Measurements from ENCODE around the gene POU2F3. TPM values are rescaled to one million over a fixed set of nuclear protein-coding genes. Genes with fewer than 3 reads are reported as not detected.

The POU2F3 gene
- total RNA-seq, 2 donors from 2014 or later: 0.26 TPM; not detected in 1

DNA sequence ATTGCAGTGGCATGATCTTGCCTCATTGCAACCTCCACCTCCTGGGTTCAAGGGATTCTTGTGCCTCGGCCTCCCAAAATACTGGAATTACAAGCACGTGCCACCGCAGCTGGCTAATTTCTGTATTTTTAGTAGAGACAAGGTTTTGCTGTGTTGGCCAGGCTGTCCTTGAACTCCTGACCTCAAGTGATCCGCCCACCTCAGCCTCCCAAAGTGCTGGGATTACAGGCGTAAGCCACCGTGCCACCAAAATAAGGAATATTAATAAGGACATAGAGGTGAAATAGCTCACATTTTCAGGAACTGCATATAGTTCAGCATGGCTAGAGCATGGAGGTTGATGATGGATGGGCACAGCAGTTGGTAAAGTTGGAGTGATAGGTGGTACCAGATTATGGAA is 117.7 kb downstream of the POU2F3 start:
- intact Hi-C loops (cut with DNase I): no loop called here
- Histone ChIP-seq H3K27ac (no peak overlapping the region), H3K4me1 (peaks cover 42% of the 10 kb centered on the region)

GRCh38 chr11:120358729-120359128 is 118.8 kb downstream of the POU2F3 start:
- no peak for TF ChIP-seq POLR2A (IDR thresholded peaks at IDR 0.05)
- TF ChIP-seq, protein P1, sequence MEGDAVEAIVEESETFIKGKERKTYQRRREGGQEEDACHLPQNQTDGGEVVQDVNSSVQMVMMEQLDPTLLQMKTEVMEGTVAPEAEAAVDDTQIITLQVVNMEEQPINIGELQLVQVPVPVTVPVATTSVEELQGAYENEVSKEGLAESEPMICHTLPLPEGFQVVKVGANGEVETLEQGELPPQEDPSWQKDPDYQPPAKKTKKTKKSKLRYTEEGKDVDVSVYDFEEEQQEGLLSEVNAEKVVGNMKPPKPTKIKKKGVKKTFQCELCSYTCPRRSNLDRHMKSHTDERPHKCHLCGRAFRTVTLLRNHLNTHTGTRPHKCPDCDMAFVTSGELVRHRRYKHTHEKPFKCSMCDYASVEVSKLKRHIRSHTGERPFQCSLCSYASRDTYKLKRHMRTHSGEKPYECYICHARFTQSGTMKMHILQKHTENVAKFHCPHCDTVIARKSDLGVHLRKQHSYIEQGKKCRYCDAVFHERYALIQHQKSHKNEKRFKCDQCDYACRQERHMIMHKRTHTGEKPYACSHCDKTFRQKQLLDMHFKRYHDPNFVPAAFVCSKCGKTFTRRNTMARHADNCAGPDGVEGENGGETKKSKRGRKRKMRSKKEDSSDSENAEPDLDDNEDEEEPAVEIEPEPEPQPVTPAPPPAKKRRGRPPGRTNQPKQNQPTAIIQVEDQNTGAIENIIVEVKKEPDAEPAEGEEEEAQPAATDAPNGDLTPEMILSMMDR (IDR thresholded peaks at IDR 0.05): no peak
- intact Hi-C loops (cut with DNase I): no loop called here
- no peaks in the 10 kb centered on the region for H3K36me3 ChIP-seq (replicated peaks in 1 of 2; ENCODE audit: insufficient read depth in 1 of 2, low read depth in 2 of 2)
- no peak overlapping the region for H3K4me3 ChIP-seq
- H3K9me3 ChIP-seq: no peaks in the 10 kb centered on the region
- WGBS, 2 donors: 44 to 65% methylated on average over 3 of the region's 3 CpGs
- DNase-seq (peak in 3 of 4 donors; percentile 19 to 42 (median 20)), ATAC-seq (no peak)
- H3K27ac ChIP-seq: no peak overlapping the region
- H3K27me3 ChIP-seq: no peaks in the 10 kb centered on the region
- peaks cover 40% of the 10 kb centered on the region for H3K4me1 ChIP-seq

More for the DNA sequence above, 117.7 kb downstream of the POU2F3 start:
- no peak for TF ChIP-seq POLR2A (IDR thresholded peaks at IDR 0.05)
- TF ChIP-seq, protein P1 (IDR thresholded peaks at IDR 0.05): no peak
- WGBS, 2 donors: 93 to 99% methylated on average over 6 of the region's 6 CpGs
- no peak for ATAC-seq
- Histone ChIP-seq H3K9me3 (no peaks in the 10 kb centered on the region), H3K4me3 (no peak overlapping the region), H3K36me3 (replicated peaks in 1 of 2; ENCODE audit: insufficient read depth in 1 of 2, low read depth in 2 of 2) (no peaks in the 10 kb centered on the region), H3K27me3 (no peaks in the 10 kb centered on the region)
- DNase-seq: no peak

GRCh38 chr11:120363436-120363835 is 123.5 kb downstream of the POU2F3 start:
- no peak for DNase-seq
- intact Hi-C loops (cut with DNase I): no loop called here
- no peak for TF ChIP-seq POLR2A (IDR thresholded peaks at IDR 0.05)
- TF ChIP-seq, protein P1 (IDR thresholded peaks at IDR 0.05): no peak
- Histone ChIP-seq H3K4me1 (peaks cover 20% of the 10 kb centered on the region), H3K36me3 (replicated peaks in 1 of 2; ENCODE audit: insufficient read depth in 1 of 2, low read depth in 2 of 2) (no peaks in the 10 kb centered on the region), H3K4me3 (no peak overlapping the region), H3K27ac (no peak overlapping the region), H3K27me3 (no peaks in the 10 kb centered on the region), H3K9me3 (no peaks in the 10 kb centered on the region)
- ATAC-seq: no peak

GRCh38 chr11:120365512-120365911 is 125.6 kb downstream of the POU2F3 start:
- no peaks in the 10 kb centered on the region for H3K36me3 ChIP-seq (replicated peaks in 1 of 2; ENCODE audit: insufficient read depth in 1 of 2, low read depth in 2 of 2)
- no peak overlapping the region for H3K4me3 ChIP-seq
- no peak for DNase-seq
- intact Hi-C loops (cut with DNase I): no loop called here
- no peaks in the 10 kb centered on the region for H3K27me3 ChIP-seq
- no peak for ATAC-seq
- H3K4me1 ChIP-seq: peaks cover 15% of the 10 kb centered on the region
- no peak overlapping the region for H3K27ac ChIP-seq
- TF ChIP-seq, protein P1 (IDR thresholded peaks at IDR 0.05): no peak
- no peak for TF ChIP-seq POLR2A (IDR thresholded peaks at IDR 0.05)
- H3K9me3 ChIP-seq: no peaks in the 10 kb centered on the region

Small RNAs within 50 kb of the gene (small RNA-seq; reads per million reads assigned to genes)
- gene RF00100: 41.1 reads per million, percentile 95 among the genes with 10 or more reads in this experiment

Other genes with a start within 250 kb of the POU2F3 start
- gene TRIM29, start 102.0 kb upstream of the POU2F3 start, total RNA-seq: 1 to 10 TPM in 1 of 2 donors, under 1 TPM in 1; 0.26 to 6.3 TPM
- 10 to 100 TPM; 53.7 to 67.7 TPM for gene OAF, start 29.1 kb upstream of the POU2F3 start, total RNA-seq
- gene TLCD5, start 85.2 kb downstream of the POU2F3 start, total RNA-seq: 1 to 10 TPM; 3.0 to 3.1 TPM
- 10 to 100 TPM; 46.5 to 71.1 TPM for gene ARHGEF12, start 96.3 kb downstream of the POU2F3 start, total RNA-seq

Data from body of pancreas (tissue), 4 donors.